ENCODE measurements around the gene IGFLR1.
"Not testable (repeated sequence)": the region's sequence is repeated elsewhere in the genome, so short reads cannot be mapped to it uniquely, and the experiment has no call there.

IGFLR1 gene

DNA sequence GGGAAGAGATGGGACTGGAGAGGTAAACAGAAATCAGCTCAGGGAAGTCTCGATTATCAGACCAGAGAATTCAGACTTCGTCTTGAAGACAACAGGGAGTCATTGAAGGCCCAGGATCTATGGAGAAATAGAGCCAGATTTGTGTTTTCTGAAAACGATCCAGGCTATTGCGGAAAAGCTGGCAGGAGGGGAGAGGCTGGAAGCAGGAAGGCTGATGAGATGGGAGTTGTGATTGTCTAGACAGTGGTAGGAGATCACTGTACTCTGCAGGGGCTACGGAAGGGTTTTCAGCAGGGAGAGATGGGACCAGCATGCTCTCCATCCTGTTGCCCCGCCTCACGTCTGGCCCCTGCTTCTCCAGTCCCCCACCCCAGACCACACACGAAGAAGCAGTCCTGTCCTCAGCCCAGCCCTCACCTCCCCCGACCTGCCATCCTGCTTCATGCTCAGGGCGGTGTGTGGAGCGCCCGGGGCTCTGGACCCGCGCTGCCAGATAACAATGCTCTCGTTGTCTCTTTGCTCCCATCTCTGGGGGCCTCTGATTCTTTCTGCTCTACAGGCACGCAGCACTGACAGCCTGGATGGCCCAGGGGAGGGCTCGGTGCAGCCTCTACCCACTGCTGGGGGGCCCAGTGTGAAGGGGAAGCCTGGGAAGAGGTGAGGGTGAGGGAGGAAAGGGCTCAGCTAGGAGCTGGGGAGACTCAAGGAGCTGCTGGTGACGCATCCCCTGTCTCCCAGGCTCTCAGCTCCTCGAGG is 35.0 kb upstream of the IGFLR1 start:
- no peak for DNase-seq (ENCODE audit: low read depth)

DNA sequence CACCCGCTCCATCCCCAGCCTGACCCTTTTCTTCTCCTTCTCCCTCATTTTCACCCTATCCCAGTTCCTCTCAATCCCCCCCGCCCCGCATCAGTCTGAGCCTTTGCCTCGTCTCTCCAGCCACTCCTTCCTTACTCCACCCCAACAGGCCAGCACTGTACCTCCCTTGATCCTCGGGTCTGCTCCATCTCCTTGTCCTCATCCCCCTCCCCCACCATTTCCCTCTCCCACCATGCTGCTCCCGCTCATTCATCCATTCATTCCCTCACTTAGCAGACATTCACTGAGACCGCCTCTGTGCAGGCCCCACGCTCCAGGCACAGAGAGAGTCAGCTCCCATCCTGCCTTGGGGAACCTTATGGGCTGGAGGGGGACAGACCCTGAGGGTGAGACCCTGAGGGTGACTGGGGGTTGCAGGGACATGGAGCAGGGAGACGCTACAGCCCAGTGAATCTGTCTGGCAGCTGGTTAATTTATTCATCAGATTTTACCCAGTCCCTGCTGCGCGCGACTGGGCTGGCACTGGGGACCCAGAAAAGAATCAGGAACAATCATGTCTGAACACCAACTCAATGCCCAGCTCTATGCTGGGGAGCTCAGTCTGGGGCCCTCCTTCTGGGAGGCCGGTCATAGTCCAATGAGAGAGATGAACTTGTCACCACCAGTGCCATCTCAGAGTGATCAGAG is 34.0 kb upstream of the IGFLR1 start:
- no peak for DNase-seq (ENCODE audit: low read depth)

DNA sequence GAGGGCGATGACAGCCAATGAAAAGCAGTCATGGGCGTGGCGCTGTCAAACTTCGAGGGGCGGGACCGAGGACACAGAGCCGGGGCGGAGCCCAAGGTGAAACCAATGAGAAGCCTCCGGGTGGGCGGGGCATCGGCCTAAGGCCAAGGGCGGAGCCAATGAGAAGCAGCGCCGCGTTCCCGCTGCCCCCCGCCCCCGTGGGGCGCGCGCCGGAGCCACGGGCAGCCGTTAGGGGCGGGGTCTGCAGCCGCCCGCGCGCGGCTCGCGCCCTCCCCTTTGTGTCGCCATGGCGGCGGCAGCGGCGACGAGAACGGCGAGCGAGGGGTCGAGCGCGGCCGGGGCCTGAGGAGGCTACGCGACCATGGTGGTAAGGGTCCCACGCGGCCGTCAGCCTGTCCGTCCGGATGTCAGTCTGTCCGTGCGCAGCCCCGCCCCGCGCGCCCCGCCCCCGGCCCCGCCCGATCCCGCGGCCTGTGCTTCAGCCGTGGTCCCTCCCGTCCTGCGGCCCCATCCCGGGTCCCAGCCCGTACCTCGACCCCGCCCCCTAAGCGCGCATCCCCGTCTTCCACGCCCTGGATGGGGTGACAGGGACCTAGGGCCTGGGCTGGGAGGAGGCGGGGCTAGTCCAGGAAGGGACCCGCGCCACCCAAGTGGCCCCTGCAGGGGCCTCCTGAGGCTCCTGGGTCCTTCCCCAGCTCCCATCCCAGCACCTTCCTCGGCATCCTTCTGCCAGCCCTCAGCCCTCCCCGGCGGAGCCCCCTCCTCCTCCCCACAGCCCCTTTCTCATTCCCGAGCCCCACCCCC is 33.2 kb upstream of the IGFLR1 start, which contains the start of gene ARHGAP33:
Gene ARHGAP33, plus strand, starts transcription at position 267 of the 804 bp plus-strand sequence. Its CDS starts 95 bp downstream, at position 362.
- peak; percentile 100 for DNase-seq (ENCODE audit: low read depth)

DNA sequence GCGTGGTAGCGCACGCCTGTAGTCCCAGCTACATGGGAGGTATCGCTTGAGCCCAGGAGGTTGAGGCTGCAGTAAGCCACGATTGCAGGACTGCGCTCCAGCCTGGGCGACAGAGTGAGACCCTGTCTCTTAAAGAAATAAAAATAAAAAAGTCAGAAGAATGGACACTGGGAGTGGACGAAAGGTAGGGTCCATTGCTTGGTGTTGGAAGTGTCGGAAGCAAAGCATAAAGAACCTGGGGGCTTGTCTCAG is 32.7 kb upstream of the IGFLR1 start:
- DNase-seq (ENCODE audit: low read depth), result no peak

DNA sequence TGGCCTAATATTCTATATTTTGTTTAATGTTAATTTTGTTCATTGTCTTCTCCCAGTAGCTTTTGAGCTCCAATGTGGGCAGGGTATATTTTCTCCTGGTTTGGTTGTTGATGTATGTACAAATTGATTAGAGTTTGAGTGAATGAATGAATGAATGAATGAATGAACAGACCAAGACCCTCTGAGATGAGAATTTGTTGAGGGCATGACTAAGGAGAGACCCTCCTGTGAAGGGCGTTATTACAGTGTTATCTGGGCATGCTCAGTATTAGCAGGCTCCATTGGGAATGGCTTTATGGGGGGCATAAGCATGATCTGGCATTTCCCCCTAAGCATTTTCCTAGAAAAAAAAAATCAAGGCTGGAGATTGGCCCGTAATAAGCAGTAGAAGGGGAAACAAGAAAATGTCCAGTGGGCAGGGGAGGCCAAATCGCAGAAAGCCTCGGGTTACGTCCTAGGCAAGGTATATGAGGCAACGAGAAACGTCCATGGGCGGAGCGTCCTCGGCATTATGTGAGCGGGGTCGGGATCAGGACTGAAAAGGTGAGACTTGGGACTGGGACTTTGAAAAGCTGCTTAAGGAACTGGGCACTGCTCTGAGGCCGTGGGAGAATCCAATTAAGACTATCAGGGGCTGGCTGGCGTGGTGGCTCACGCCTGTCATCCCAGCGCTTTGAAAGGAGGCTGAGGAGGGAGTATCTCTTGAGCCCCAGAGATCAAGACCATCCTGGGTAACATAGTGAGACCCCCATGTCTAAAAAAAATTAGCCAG is 32.2 kb upstream of the IGFLR1 start:
- no peak for DNase-seq (ENCODE audit: low read depth)

DNA sequence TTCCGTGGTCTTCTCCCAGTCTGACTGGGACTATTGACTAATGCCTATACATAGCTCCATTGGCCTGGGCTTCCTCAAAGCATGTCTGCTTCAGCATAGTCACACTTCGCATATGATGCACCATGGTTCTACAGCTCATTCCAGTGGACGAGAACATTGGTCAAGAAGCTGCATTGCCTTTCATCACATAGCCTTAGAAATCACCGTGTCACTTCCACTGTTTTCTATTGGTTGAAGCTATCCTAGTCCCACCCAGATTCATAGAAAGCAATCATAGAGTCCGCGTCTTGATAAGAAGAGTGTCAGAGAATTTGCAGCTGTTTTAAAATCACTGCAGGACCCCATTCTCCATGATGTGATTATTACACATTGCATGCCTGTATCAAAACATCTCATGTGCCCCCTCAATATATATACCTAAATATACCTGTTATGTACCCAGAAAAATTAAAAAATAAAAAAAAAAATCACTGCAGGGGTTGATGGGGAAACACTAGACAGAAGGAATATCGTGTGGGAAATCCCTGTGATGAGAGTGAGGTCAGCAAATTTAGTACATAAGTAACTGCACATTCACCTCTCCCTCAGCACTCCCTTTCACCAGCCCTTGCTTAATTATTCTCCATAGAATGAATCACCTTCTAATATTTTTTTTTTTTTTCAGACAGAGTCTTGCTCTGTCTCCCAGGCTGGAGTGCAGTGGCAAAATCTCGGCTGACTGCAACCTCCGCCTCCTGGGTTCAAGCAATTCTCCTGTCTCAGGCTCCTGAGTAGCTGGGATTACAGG is 31.0 kb upstream of the IGFLR1 start:
- no peak for DNase-seq (ENCODE audit: low read depth)

DNA sequence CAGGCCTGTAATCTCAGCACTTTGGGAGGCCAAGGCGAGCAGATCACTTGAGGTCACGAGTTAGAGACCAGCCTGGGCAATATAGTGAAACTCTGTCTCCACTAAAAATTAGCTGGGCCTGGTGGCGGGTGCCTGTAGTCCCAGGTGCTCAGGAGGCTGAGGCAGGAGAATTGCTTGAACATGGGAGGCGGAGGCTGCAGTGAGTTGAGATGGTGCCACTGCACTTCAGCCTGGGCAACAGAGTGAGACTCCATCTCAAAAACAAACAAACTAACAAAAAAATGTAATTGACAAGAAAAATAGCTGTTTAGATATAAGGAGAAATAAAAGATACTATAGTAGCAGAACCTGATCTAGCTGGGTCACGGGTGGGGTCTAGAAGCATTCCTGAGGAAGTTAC is 30.1 kb upstream of the IGFLR1 start:
- not testable (repeated sequence) for DNase-seq (ENCODE audit: low read depth)

DNA sequence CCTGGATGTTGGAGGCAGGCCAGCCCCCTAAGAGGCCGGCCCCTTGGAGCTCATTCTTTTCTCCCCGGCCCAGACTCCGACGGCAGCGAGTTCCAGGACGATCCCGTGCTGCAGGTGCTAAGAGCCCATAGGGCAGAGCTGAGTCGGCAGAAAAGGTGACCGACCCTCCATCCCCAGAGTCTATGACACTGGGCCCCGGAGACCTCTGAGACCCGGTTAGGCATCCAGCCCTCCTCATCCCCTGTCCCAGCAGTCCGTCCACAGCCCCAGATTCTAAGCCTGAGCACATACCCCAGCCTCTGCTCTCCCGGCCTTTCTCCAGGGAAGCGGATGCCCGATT is 25.8 kb upstream of the IGFLR1 start:
- no peak for DNase-seq (ENCODE audit: low read depth)

DNA sequence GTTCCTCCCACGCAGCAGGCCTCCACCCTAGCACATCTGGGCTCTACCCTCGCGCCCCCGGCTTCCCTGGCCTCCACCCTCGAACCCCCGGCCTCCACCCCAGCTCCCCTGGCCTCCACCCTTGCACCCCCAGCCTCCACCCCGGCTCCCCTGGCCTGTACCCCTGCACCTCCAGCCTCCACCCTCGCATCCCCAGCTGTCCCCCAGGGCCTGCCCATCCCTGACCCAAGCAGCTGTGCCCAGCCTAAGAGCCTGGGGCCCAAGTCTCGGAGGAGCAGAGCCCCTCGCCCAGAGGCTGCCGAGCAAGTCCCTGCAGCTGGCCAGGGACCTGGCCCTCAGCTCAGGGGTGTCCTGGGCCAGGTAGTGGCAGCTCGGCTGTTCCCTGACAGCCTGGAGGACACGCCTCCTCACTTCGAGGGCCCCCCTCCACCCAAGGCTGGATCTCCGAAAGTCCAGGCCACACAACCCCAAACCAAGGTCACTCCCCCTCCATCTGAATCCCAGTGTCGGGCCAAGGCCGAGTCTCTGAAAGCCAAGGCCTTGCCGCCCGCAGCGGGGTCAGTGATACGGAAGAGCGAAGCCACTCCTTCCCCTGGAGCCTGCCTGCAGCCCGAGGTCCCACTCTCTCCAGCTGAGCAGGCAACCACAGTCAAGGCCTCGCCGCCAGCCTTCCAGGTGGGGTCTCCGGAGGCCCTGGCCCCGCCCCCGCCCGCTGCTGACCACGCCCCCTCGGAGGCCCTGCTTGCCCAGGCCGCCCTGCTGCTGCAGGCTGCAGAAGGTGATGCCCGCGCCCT is 25.2 kb upstream of the IGFLR1 start:
- DNase-seq (ENCODE audit: low read depth), result no peak

DNA sequence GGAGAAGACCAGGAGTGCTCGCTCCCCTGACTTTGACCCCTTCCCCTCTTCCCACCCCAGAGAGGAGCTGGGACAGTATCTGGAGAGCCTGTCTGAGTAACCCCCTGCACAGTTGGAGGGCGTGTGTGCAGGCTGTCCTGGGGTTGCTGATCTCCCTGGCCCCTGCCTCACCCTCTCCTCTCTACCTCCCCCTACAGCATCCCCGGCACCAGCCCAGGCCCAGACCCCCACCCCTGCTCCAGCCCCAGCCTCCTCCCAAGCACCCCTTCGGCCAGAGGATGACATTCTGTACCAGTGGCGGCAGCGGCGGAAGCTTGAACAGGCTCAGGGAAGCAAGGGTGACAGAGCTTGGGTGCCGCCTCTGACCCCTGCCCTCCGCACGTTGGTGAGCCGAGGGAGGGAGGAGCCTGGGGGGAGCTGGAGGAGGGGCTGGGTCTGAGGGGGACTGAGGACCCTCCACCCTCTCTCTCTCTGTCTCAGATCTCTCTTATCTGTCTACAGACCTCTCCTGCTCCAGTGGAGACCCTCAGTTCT is 24.4 kb upstream of the IGFLR1 start:
- DNase-seq (ENCODE audit: low read depth), result no peak

DNA sequence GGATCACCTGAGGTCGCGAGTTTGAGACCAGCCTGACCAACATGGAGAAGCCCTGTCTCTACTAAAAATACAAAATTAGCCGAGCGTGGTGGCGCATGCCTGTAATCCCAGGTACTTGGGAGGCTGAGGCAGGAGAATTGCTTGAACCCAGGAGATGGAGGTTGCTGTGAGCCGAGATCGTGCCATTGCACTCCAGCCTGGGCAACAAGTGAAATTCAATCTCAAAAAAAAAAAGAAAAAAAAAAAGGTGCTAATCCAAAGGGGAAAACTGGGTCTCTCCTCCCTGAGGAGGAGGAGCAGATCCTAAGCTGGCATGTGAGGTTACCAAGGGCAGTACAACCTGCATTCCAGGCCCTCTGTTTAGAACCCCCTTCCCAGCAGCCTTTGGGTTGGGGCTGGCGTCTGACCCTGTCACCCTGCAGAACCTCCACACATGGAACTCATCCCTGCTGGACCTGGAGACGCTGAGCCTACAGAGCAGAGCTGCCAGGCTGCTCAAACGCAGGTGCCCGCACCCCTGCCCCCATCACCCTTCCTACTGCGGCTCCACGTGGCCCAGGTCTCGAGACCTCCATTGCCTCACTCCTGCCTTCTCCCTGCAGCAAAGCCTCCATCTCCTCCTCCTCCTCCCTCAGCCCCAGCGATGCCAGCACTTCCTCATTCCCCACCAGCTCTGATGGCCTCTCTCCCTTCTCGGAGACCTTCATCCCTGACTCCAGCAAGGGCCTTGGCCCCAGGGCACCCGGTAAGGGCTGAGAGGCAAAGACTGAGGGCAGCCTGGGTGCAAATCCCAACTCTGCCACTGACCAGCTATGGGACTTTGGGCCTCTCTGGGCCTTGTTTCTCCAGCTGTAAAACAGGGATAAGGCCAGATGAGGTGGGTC is 22.4 kb upstream of the IGFLR1 start:
- DNase-seq (ENCODE audit: low read depth), result no peak

DNA sequence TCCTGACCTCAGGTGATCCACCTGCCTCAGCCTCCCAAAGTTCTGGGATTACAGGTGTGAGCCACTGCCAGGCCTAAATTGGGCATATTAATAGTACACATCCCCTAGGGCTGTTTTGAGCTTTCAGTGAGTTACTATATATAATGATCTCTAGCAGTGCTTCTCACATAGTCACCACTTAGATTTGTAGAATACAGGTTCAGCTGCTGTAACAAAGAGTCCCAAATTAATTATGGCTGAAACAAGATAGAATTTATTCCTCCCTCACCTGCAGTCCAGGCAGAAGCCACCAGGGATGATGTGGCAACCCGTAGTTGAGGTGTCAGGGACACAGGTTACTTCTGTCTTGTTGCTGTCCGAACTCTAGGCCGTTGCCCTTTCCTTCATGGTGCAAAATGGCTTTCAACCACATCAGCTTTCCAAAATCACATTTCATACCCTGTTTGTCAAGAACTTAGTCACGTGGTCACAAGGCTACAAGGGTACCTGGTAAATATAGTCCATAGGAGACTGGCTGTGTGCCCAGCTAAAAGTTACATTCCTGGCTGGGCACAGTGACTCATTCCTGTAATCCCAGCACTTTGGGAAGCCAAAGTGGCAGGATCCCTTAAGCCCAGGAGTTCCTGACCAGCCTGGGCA is 18.6 kb upstream of the IGFLR1 start:
- peak; percentile 48 for DNase-seq (ENCODE audit: low read depth)

DNA sequence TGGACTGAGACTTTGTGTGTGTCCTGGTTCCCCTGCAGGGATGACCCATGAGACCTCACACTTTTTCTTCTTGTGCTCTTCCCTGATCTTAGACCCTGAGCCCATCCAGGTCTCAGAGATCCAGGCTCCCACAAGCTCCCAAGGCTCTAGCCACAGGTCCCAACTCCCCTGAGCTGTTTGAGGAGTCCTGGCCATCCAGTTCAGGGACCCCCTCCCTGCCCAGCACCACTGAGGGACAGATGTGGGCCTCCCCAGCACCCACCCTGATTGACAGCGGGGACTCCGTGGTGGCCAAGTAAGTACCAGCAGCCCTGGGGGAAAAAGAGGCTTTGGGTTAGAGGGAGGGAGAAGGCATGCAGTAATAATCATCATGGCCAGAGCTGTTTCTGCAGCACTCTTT is 17.4 kb upstream of the IGFLR1 start:
- DNase-seq (ENCODE audit: low read depth), result no peak

DNA sequence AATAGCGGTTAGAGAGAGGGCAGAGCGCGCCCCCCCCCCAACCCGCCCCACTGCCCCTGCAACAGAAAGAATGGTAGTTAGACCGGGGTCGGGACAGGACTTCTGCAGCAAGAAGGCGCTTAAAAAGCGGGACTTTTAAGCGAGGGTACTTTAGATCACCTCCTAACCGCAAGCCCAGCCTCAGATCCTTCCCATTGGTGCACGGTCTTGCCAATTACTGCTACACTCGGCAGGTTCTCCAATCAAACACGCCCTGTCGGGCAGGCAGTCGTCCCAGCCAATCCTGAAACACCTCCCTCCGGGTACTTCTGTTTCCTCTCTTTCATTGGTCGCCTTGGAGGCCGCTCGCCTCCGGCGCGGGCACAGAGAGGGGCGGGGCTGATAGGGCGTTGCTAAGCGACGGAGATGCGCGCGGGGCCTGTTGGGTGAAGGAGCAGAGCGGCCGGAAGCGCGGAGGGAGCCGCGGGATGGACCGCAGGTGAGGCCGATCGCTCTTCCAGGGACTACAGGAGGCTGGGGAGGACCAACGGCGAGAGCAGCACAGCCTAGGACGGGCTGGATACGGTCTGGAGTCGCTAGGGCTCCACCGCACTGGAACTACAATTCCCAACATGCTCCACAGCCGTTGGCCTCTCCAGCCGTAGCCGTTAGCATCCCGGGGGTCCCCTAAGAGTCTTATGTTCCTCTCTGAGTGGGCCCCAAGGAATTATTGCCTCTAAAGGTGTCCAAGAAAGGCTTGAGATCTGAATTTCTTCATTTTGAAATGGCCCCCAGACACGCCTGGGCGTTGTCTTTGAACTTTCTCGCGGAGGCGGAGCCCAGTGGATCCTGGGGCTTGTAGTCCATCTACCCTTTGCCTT is 15.7 kb upstream of the IGFLR1 start, which contains the start of gene PROSER3:
Gene PROSER3, plus strand, starts transcription at position 428 of the 860 bp plus-strand sequence. Its CDS starts 40 bp downstream, at position 468.
- peak; percentile 100 for DNase-seq (ENCODE audit: low read depth)

DNA sequence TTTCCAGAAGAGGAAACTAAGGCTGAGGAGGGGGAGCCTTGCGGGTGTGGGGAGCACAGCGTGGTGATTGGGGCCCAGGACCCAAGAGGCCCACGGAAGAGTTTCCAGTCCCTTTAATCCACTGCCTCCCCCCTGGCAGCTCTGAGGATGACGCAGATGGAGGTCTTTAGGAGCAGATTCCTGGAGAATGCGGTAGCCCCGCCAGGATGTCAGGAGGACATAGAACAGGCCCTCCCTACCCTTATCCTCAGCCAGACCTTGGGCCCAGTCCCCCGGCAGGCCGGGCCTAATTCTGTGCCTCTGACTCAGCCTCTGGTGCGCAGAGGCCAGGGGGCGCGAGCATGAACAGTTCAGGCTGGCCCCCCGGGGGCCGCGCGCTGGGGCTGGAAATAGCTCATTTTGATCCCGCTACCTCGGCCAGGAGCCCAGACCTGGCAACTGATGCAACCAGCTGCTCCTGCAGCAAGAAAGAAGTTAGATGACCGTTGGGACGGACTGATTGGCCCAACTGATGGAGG is 15.0 kb upstream of the IGFLR1 start:
- peak; percentile 91 for DNase-seq (ENCODE audit: low read depth)

DNA sequence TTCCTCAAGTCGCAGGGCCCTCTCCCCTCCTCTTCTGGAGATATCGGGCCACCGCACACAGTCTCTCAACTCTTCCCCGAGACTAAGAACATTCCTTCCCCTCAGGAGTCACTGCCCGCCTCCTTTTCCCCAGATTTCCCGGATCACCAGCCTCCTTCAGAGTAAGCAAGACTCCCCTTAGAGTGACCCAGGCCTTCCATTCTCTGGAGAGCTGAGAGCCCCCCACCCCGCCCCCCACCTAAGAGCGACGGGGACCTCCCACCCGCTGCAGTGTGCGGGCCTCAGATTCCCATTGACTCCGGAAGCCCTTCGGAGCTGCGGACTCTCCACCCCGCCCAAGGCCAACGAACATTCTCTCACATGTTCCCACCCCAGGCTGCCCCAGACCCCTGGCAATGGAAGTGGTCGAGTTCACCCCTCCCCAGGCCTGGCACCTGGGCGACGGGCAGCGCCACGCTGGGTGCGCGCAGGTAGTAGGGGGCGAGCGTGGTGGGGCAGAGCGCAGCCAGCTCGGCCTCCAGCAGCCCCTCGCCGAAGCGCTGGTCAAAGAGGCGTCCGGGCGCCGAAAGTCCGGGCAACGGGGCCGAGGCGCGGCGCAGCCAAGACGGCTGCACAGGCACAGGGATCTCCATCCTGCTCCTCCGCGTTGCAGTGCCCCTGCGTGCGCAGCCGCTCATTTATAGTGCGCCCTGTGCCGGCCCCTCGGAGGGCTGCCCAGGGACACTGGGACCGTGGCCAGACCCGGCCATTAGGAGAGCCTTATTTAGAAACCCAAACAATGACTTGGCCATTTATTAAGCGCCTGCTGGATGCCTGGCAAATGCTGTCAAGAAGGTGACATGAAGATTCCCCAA is 14.4 kb upstream of the IGFLR1 start, which contains the start of gene HSPB6:
Gene HSPB6, minus strand, starts transcription at position 653 of the 854 bp plus-strand sequence. Its CDS starts 21 bp downstream, at position 632.
- DNase-seq (ENCODE audit: low read depth), result no peak
